WTC11 (cell line): ENCODE results near the gene PRPF31.

ENCODE experiments used
- ATF2 ChIP-seq: sonication (generic); formaldehyde crosslinking; IDR thresholded peaks from 2 replicates; pipeline ENCODE4 v1.8.1; 2022; ENCODE audit warnings: low read depth, missing genetic modification reagents, borderline replicate concordance
- CBFB ChIP-seq: sonication (generic); formaldehyde crosslinking; IDR thresholded peaks from 2 replicates; pipeline ENCODE4 v1.8.1; 2022; ENCODE audit warnings: mild to moderate bottlenecking, low read depth, missing genetic modification reagents
- CREB1 ChIP-seq: sonication (generic); formaldehyde crosslinking; IDR thresholded peaks from 2 replicates; pipeline ENCODE4 v1.8.0; 2023; ENCODE audit warnings: mild to moderate bottlenecking, missing genetic modification reagents
- CREM ChIP-seq: sonication (generic); formaldehyde crosslinking; IDR thresholded peaks from 2 replicates; pipeline ENCODE4 v1.8.1; 2022; ENCODE audit warnings: mild to moderate bottlenecking, missing genetic modification reagents, moderate library complexity
- CTCF ChIP-seq: fragments of 200-600 bp; IDR thresholded peaks from 2 replicates; pipeline ENCODE4 v1.8.0; 2022; ENCODE audit warnings: antibody characterized with exemption
- FOXJ3 ChIP-seq: sonication (generic); formaldehyde crosslinking; IDR thresholded peaks from 2 replicates; pipeline ENCODE4 v1.9.0; 2021; ENCODE audit warnings: missing genetic modification reagents, mild to moderate bottlenecking, borderline replicate concordance
- HMGXB4 ChIP-seq: sonication (generic); formaldehyde crosslinking; IDR thresholded peaks from 2 replicates; pipeline ENCODE4 v1.8.1; 2023; ENCODE audit warnings: mild to moderate bottlenecking, moderate library complexity, missing genetic modification reagents
- NR2C2 ChIP-seq: sonication (generic); formaldehyde crosslinking; IDR thresholded peaks from 2 replicates; pipeline ENCODE4 v1.8.0; 2022; ENCODE audit warnings: mild to moderate bottlenecking, missing genetic modification reagents
- NR3C1 ChIP-seq: sonication (generic); formaldehyde crosslinking; conservative IDR thresholded peaks from 2 replicates; pipeline ENCODE4 v1.8.1; 2023; ENCODE audit warnings: low read depth, mild to moderate bottlenecking, missing genetic modification reagents
- SMAD3 ChIP-seq: sonication (generic); formaldehyde crosslinking; IDR thresholded peaks from 2 replicates; pipeline ENCODE4 v1.8.0; 2022; ENCODE audit warnings: missing genetic modification reagents, mild to moderate bottlenecking, borderline replicate concordance
- SMAD4 ChIP-seq: sonication (generic); formaldehyde crosslinking; IDR thresholded peaks from 2 replicates; pipeline ENCODE4 v1.8.0; 2022; ENCODE audit warnings: mild to moderate bottlenecking, missing genetic modification reagents
- TCF7 ChIP-seq: sonication (generic); formaldehyde crosslinking; IDR thresholded peaks from 2 replicates; pipeline ENCODE4 v1.8.0; 2022; ENCODE audit warnings: mild to moderate bottlenecking, low read depth, missing genetic modification reagents, moderate library complexity
- TEAD1 ChIP-seq: sonication (generic); formaldehyde crosslinking; IDR thresholded peaks from 2 replicates; pipeline ENCODE4 v1.8.0; 2022; ENCODE audit warnings: mild to moderate bottlenecking, missing genetic modification reagents
- ZNF138 ChIP-seq: sonication (generic); formaldehyde crosslinking; conservative IDR thresholded peaks from 2 replicates; pipeline ENCODE4 v1.8.1; 2022; ENCODE audit warnings: mild to moderate bottlenecking, moderate library complexity, missing genetic modification reagents

- TF ChIP-seq TCF7 (CRISPR knock-in tag) (no peak), CTCF (no peak), HMGXB4 (no peak), SMAD4 (CRISPR knock-in tag) (no peak), ZNF138 (CRISPR knock-in tag) (no peak), NR2C2 (CRISPR knock-in tag) (no peak), TEAD1 (CRISPR knock-in tag) (no peak), FOXJ3 (no peak), CBFB (CRISPR knock-in tag) (no peak), SMAD3 (no peak), CREB1 (no peak), NR3C1 (no peak), ATF2 (CRISPR knock-in tag) (no peak), CREM (CRISPR knock-in tag) (no peak)
Measured at GRCh38 chr19:54074851-54075250, 40.7 kb upstream of the PRPF31 start.
